Trophoblast cell (in vitro differentiated cells and primary cell): Measurements from ENCODE around the gene CNN3.

ENCODE experiments used
- DNase-seq, 2 donors: peaks; one replicate each; pipeline ENCODE4 v3.0.0-alpha.2; 2016
- H2AFZ ChIP-seq: 2 replicates; pipeline ENCODE4 v1.6.1; 2013; ENCODE audit warnings: low read length, moderate library complexity, mild to moderate bottlenecking; ENCODE audit not compliant: insufficient read depth, poor library complexity
- H2AK5ac ChIP-seq: 2 replicates; pipeline ENCODE4 v1.6.1; 2013; ENCODE audit warnings: mild to moderate bottlenecking, low read length
- H2BK120ac ChIP-seq: 2 replicates; pipeline ENCODE4 v1.6.1; 2013; ENCODE audit warnings: low read length, mild to moderate bottlenecking, moderate library complexity; ENCODE audit not compliant: insufficient read depth, poor library complexity
- H2BK12ac ChIP-seq: 2 replicates; pipeline ENCODE4 v1.6.1; 2013; ENCODE audit warnings: mild to moderate bottlenecking, low read length, moderate library complexity
- H2BK5ac ChIP-seq: 2 replicates; pipeline ENCODE4 v1.6.1; 2013; ENCODE audit warnings: low read length, low read depth, moderate library complexity, mild to moderate bottlenecking; ENCODE audit not compliant: poor library complexity
- H3K14ac ChIP-seq: 2 replicates; pipeline ENCODE4 v1.6.1; 2013; ENCODE audit warnings: mild to moderate bottlenecking, low read length
- H3K18ac ChIP-seq: 2 replicates; pipeline ENCODE4 v1.6.1; 2013; ENCODE audit warnings: mild to moderate bottlenecking, low read length
- H3K23ac ChIP-seq: 2 replicates; pipeline ENCODE4 v1.6.1; 2013; ENCODE audit warnings: low read length
- H3K27ac ChIP-seq: 2 replicates; pipeline ENCODE4 v1.5.1; 2013; ENCODE audit warnings: low read depth, mild to moderate bottlenecking, inconsistent platforms, low read length, moderate library complexity
- H3K27me3 ChIP-seq: 2 replicates; pipeline ENCODE4 v1.6.1; 2013; ENCODE audit warnings: inconsistent platforms, mild to moderate bottlenecking, low read length, moderate library complexity; ENCODE audit not compliant: insufficient read depth
- H3K36me3 ChIP-seq, 2 experiments: 1 replicate in 1 of 2; 2 replicates in 1 of 2; pipeline ENCODE4 v1.6.1; 2013; ENCODE audit warnings: low read length in 2 of 2, mild to moderate bottlenecking in 2 of 2, moderate library complexity in 1 of 2; ENCODE audit not compliant: insufficient read depth in 2 of 2, control insufficient read depth in 1 of 2
- H3K4ac ChIP-seq: 2 replicates; pipeline ENCODE4 v1.6.1; 2013; ENCODE audit warnings: low read depth, mild to moderate bottlenecking, low read length, moderate library complexity
- H3K4me1 ChIP-seq, 2 experiments: 1 replicate in 1 of 2; 2 replicates in 1 of 2; pipeline ENCODE4 v1.6.1; 2013; ENCODE audit warnings: low read length in 2 of 2, mild to moderate bottlenecking in 2 of 2, moderate library complexity in 1 of 2; ENCODE audit not compliant: insufficient read depth in 2 of 2, control insufficient read depth in 1 of 2
- H3K4me2 ChIP-seq: 2 replicates; pipeline ENCODE4 v1.6.1; 2013; ENCODE audit warnings: inconsistent platforms, mild to moderate bottlenecking, low read length, moderate library complexity
- H3K4me3 ChIP-seq: 2 replicates; pipeline ENCODE4 v1.5.1; 2013; ENCODE audit warnings: mild to moderate bottlenecking, low read depth, low read length, inconsistent platforms
- H3K79me1 ChIP-seq: one replicate; pipeline ENCODE4 v1.6.1; 2013; ENCODE audit warnings: low read length
- H3K79me2 ChIP-seq: 2 replicates; pipeline ENCODE4 v1.6.1; 2013; ENCODE audit warnings: low read length, mild to moderate bottlenecking; ENCODE audit not compliant: control insufficient read depth, insufficient read depth, poor library complexity
- H3K9ac ChIP-seq: 2 replicates; pipeline ENCODE4 v1.6.1; 2013; ENCODE audit warnings: mild to moderate bottlenecking, low read length
- H3K9me3 ChIP-seq: 2 replicates; pipeline ENCODE4 v1.6.1; 2013; ENCODE audit warnings: low read depth, mild to moderate bottlenecking, control low read depth, inconsistent platforms, low read length; ENCODE audit not compliant: insufficient read depth
- H4K12ac ChIP-seq: 2 replicates; pipeline ENCODE4 v1.6.1; 2013; ENCODE audit warnings: low read depth, mild to moderate bottlenecking, low read length, moderate library complexity
- H4K8ac ChIP-seq: 2 replicates; pipeline ENCODE4 v1.6.1; 2013; ENCODE audit warnings: low read depth, mild to moderate bottlenecking, low read length, moderate library complexity
- H4K91ac ChIP-seq: one replicate; pipeline ENCODE4 v1.6.1; 2013; ENCODE audit warnings: low read depth, mild to moderate bottlenecking, low read length, moderate library complexity
- WGBS: extraction: QIAGEN DNeasy Blood & Tissue Kit; methylation state at CpG from one replicate; pipeline ENCODE4 v1.1.7; 2013; ENCODE audit warnings: missing lambda C conversion rate; ENCODE audit not compliant: insufficient read length, insufficient coverage; ENCODE audit errors: extremely low coverage; 5-methylcytosine and 5-hydroxymethylcytosine counted together

The CNN3 gene

GRCh38 chr1:94912263-94913184, 14.4 kb downstream of the CNN3 start:
- Histone ChIP-seq H3K79me2 (peaks cover 39% of the 10 kb centered on the region), H3K4me2 (no peak overlapping the region), H3K9ac (no peak overlapping the region), H2BK120ac (no peak overlapping the region), H3K4ac (peak overlapping the region; percentile 98), H3K23ac (peak overlapping the region; percentile 30), H3K36me3 (peaks cover 8 to 10% of the 10 kb centered on the region in 2 experiments), H3K27ac (no peak overlapping the region), H2BK5ac (no peak overlapping the region), H3K14ac (no peak overlapping the region), H4K12ac (no peak overlapping the region), H4K91ac (no peak overlapping the region), H2AFZ (no peak overlapping the region), H3K9me3 (no peaks in the 10 kb centered on the region), H3K4me1 (peaks cover 9 to 23% of the 10 kb centered on the region in 2 experiments), H3K18ac (no peak overlapping the region), H3K79me1 (no peaks in the 10 kb centered on the region), H2AK5ac (no peak overlapping the region), H3K27me3 (no peaks in the 10 kb centered on the region), H2BK12ac (no peak overlapping the region), H3K4me3 (no peak overlapping the region), H4K8ac (no peak overlapping the region)
- no peak for DNase-seq
- WGBS, result no CpG with 5 or more reads among the region's 9 CpGs

GRCh38 chr1:94909486-94909885, 17.4 kb downstream of the CNN3 start:
- Histone ChIP-seq H3K9ac (no peak overlapping the region), H3K14ac (no peak overlapping the region), H4K91ac (no peak overlapping the region), H3K4me2 (no peak overlapping the region), H3K27ac (no peak overlapping the region), H2AFZ (no peak overlapping the region), H3K27me3 (no peaks in the 10 kb centered on the region), H2BK12ac (no peak overlapping the region), H3K4me3 (no peak overlapping the region), H2BK5ac (no peak overlapping the region), H4K8ac (no peak overlapping the region), H3K79me2 (peaks cover 38% of the 10 kb centered on the region), H4K12ac (no peak overlapping the region), H3K18ac (no peak overlapping the region), H2AK5ac (no peak overlapping the region), H3K9me3 (no peaks in the 10 kb centered on the region), H2BK120ac (no peak overlapping the region), H3K23ac (no peak overlapping the region), H3K4ac (peak overlapping the region; percentile 91), H3K36me3 (peaks cover 8 to 10% of the 10 kb centered on the region in 2 experiments), H3K79me1 (no peaks in the 10 kb centered on the region), H3K4me1 (peaks cover 9 to 24% of the 10 kb centered on the region in 2 experiments)
- no CpG with 5 or more reads among the region's 6 CpGs for WGBS
- DNase-seq, result no peak

- no peak overlapping the region for H2BK12ac ChIP-seq
- H3K4me3 ChIP-seq, result no peak overlapping the region
- no peak overlapping the region for H2AK5ac ChIP-seq
- H3K79me2 ChIP-seq, result peaks cover 34% of the 10 kb centered on the region
- H4K8ac ChIP-seq, result no peak overlapping the region
- H3K27ac ChIP-seq, result no peak overlapping the region
- peaks cover 6 to 22% of the 10 kb centered on the region in 2 experiments for H3K4me1 ChIP-seq
- H4K91ac ChIP-seq, result no peak overlapping the region
- no peak overlapping the region for H4K12ac ChIP-seq
- no peak overlapping the region for H3K18ac ChIP-seq
- no peak overlapping the region for H3K9ac ChIP-seq
- H2BK120ac ChIP-seq, result no peak overlapping the region
- no peak overlapping the region for H2AFZ ChIP-seq
- no peaks in the 10 kb centered on the region for H3K9me3 ChIP-seq
- peaks cover 8% of the 10 kb centered on the region in 2 experiments for H3K36me3 ChIP-seq
- WGBS, result no CpG with 5 or more reads among the region's 2 CpGs
- no peak overlapping the region for H2BK5ac ChIP-seq
- H3K4me2 ChIP-seq, result no peak overlapping the region
- peak overlapping the region; percentile 70 for H3K4ac ChIP-seq
- no peaks in the 10 kb centered on the region for H3K79me1 ChIP-seq
- no peaks in the 10 kb centered on the region for H3K27me3 ChIP-seq
- H3K14ac ChIP-seq, result no peak overlapping the region
- DNase-seq, result no peak
- no peak overlapping the region for H3K23ac ChIP-seq
Measured at GRCh38 chr1:94908965-94909364, 17.9 kb downstream of the CNN3 start.

GRCh38 chr1:94908190-94908589, 18.7 kb downstream of the CNN3 start:
- Histone ChIP-seq H3K27ac (no peak overlapping the region), H3K36me3 (peaks cover 8 to 9% of the 10 kb centered on the region in 2 experiments), H2BK5ac (no peak overlapping the region), H4K12ac (no peak overlapping the region), H3K9ac (no peak overlapping the region), H3K4me1 (peaks cover 9 to 26% of the 10 kb centered on the region in 2 experiments), H3K4ac (peak overlapping the region; percentile 93), H3K14ac (no peak overlapping the region), H3K79me1 (no peaks in the 10 kb centered on the region), H3K4me3 (no peak overlapping the region), H3K4me2 (no peak overlapping the region), H4K8ac (no peak overlapping the region), H2BK12ac (no peak overlapping the region), H3K9me3 (no peaks in the 10 kb centered on the region), H3K79me2 (peaks cover 33% of the 10 kb centered on the region), H3K18ac (no peak overlapping the region), H3K23ac (no peak overlapping the region), H4K91ac (no peak overlapping the region), H2BK120ac (no peak overlapping the region), H3K27me3 (no peaks in the 10 kb centered on the region), H2AFZ (no peak overlapping the region), H2AK5ac (no peak overlapping the region)
- DNase-seq, result no peak
- no CpG with 5 or more reads among the region's 7 CpGs for WGBS
